Neural progenitor cell (in vitro differentiated cells): ENCODE measurements around the gene SLC4A5. TPM values are rescaled to one million over a fixed set of nuclear protein-coding genes. Genes with fewer than 3 reads are reported as not detected.

ENCODE experiments used
- DNase-seq: peaks from one replicate; pipeline ENCODE4 v3.0.0-alpha.2; 2016; ENCODE audit warnings: low spot score
- H2AFZ ChIP-seq: fragments of 200-600 bp; sonication (generic); replicated peaks from 2 replicates; pipeline ENCODE4 v1.6.1; 2016; ENCODE audit warnings: antibody characterized with exemption
- H3F3A ChIP-seq: fragments of 200-600 bp; sonication (generic); 2 replicates; pipeline ENCODE4 v1.6.1; 2016; ENCODE audit warnings: antibody characterized with exemption, low read depth
- H3K27ac ChIP-seq: fragments of 200-600 bp; sonication (generic); 2 replicates; pipeline ENCODE4 v1.5.1; 2016; ENCODE audit warnings: mild to moderate bottlenecking
- H3K27me3 ChIP-seq: fragments of 200-600 bp; sonication (generic); 2 replicates; pipeline ENCODE4 v1.6.1; 2016; ENCODE audit warnings: mild to moderate bottlenecking, moderate library complexity
- H3K36me3 ChIP-seq: fragments of 200-600 bp; sonication (generic); 2 replicates; pipeline ENCODE4 v1.5.1; 2016
- H3K4me1 ChIP-seq: fragments of 200-600 bp; sonication (generic); 2 replicates; pipeline ENCODE4 v1.6.1; 2016; ENCODE audit warnings: mixed run types
- H3K4me2 ChIP-seq: fragments of 200-600 bp; sonication (generic); 2 replicates; pipeline ENCODE4 v1.6.1; 2016
- H3K4me3 ChIP-seq: fragments of 200-600 bp; sonication (generic); 2 replicates; pipeline ENCODE4 v1.5.1; 2016
- H3K79me2 ChIP-seq: fragments of 200-600 bp; sonication (generic); 2 replicates; pipeline ENCODE4 v1.6.1; 2016; ENCODE audit warnings: low read depth
- H3K9ac ChIP-seq: fragments of 200-600 bp; sonication (generic); 2 replicates; pipeline ENCODE4 v1.6.1; 2016
- H3K9me3 ChIP-seq: fragments of 200-600 bp; sonication (generic); 2 replicates; pipeline ENCODE4 v1.5.1; 2016; ENCODE audit warnings: low read depth
- H4K20me1 ChIP-seq: fragments of 200-600 bp; sonication (generic); 2 replicates; pipeline ENCODE4 v1.6.1; 2016; ENCODE audit warnings: low read depth
- H3K27ac Mint-ChIP-seq: 3 replicates; pipeline ENCODE4 v1.8.0; 2021; ENCODE audit warnings: mixed read lengths
- H3K27me3 Mint-ChIP-seq: 2 replicates; pipeline ENCODE4 v1.8.0; 2022; ENCODE audit warnings: low read depth, mild to moderate bottlenecking, inconsistent platforms, moderate library complexity, mixed read lengths; ENCODE audit not compliant: insufficient read depth
- H3K36me3 Mint-ChIP-seq: 3 replicates; pipeline ENCODE4 v1.8.0; 2021; ENCODE audit warnings: mixed read lengths
- H3K4me1 Mint-ChIP-seq: 3 replicates; pipeline ENCODE4 v1.8.0; 2021; ENCODE audit warnings: mixed read lengths
- H3K4me3 Mint-ChIP-seq: 3 replicates; pipeline ENCODE4 v1.8.0; 2021; ENCODE audit warnings: mild to moderate bottlenecking, moderate library complexity, mixed read lengths
- H3K9me3 Mint-ChIP-seq: 3 replicates; pipeline ENCODE4 v1.8.0; 2020; ENCODE audit warnings: mixed read lengths
- CTCF ChIP-seq: fragments of 200-600 bp; sonication (generic); IDR thresholded peaks from 2 replicates; pipeline ENCODE4 v1.5.1; 2017; ENCODE audit warnings: antibody characterized with exemption, mild to moderate bottlenecking
- EZH2 ChIP-seq: fragments of 200-600 bp; sonication (generic); IDR thresholded peaks from 2 replicates; pipeline ENCODE4 v1.6.1; 2017; ENCODE audit warnings: antibody characterized with exemption, mild to moderate bottlenecking, moderate library complexity
- EZH2phosphoT487 ChIP-seq: fragments of 200-600 bp; sonication (generic); IDR thresholded peaks from 2 replicates; pipeline ENCODE4 v1.6.1; 2017; ENCODE audit warnings: antibody characterized with exemption
- total RNA-seq: library from RNA; depleted of rRNA; stranded (reverse); fragments of >200 nt; gene quantifications from 2 replicates; pipeline ENCODE4 v1.2.3, GENCODE V29; 2015; ENCODE audit warnings: low replicate concordance

Gene SLC4A5
- total RNA-seq, 1 donor from 2014 or later: 2.0 TPM

- H3K4me3 ChIP-seq: no peak overlapping the region
- Mint-ChIP-seq H3K9me3 (no peaks in the 10 kb centered on the region), H3K27ac (no peak overlapping the region), H3K4me1 (no peaks in the 10 kb centered on the region), H3K4me3 (no peak overlapping the region), H3K27me3 (peaks cover 7% of the 10 kb centered on the region), H3K36me3 (no peaks in the 10 kb centered on the region)
- TF ChIP-seq EZH2phosphoT487: no peak
- TF ChIP-seq EZH2: no peak
- no peak for TF ChIP-seq CTCF
- H3K4me1 ChIP-seq: no peaks in the 10 kb centered on the region
- H3K27me3 ChIP-seq: no peaks in the 10 kb centered on the region
- no peaks in the 10 kb centered on the region for H3K79me2 ChIP-seq
- H3K27ac ChIP-seq: no peak overlapping the region
- no peaks in the 10 kb centered on the region for H3K36me3 ChIP-seq
- no peak overlapping the region for H2AFZ ChIP-seq
- H3F3A ChIP-seq: no peaks in the 10 kb centered on the region
- H4K20me1 ChIP-seq: no peaks in the 10 kb centered on the region
- no peak overlapping the region for H3K4me2 ChIP-seq
- H3K9ac ChIP-seq: no peak overlapping the region
- no peaks in the 10 kb centered on the region for H3K9me3 ChIP-seq
- DNase-seq: no peak
Measured at GRCh38 chr2:74238879-74239278, 104.3 kb downstream of the SLC4A5 start.

GRCh38 chr2:74235041-74235440, 108.2 kb downstream of the SLC4A5 start:
- H3F3A ChIP-seq: no peaks in the 10 kb centered on the region
- no peak for TF ChIP-seq EZH2
- TF ChIP-seq EZH2phosphoT487: no peak
- no peak for TF ChIP-seq CTCF
- H3K9me3 Mint-ChIP-seq: no peaks in the 10 kb centered on the region
- no peaks in the 10 kb centered on the region for H3K4me1 Mint-ChIP-seq
- H3K27me3 ChIP-seq: no peaks in the 10 kb centered on the region
- no peak overlapping the region for H3K4me2 ChIP-seq
- H3K79me2 ChIP-seq: no peaks in the 10 kb centered on the region
- no peaks in the 10 kb centered on the region for H3K9me3 ChIP-seq
- no peak overlapping the region for H3K9ac ChIP-seq
- no peak overlapping the region for H3K4me3 ChIP-seq
- no peaks in the 10 kb centered on the region for H3K36me3 ChIP-seq
- peaks cover 9% of the 10 kb centered on the region for H3K27me3 Mint-ChIP-seq
- no peak overlapping the region for H2AFZ ChIP-seq
- H3K4me3 Mint-ChIP-seq: no peak overlapping the region
- no peaks in the 10 kb centered on the region for H3K4me1 ChIP-seq
- H3K27ac Mint-ChIP-seq: no peak overlapping the region
- no peaks in the 10 kb centered on the region for H4K20me1 ChIP-seq
- no peak for DNase-seq
- H3K36me3 Mint-ChIP-seq: no peaks in the 10 kb centered on the region
- H3K27ac ChIP-seq: no peak overlapping the region

GRCh38 chr2:74233648-74234047, 109.6 kb downstream of the SLC4A5 start:
- Mint-ChIP-seq H3K36me3 (no peaks in the 10 kb centered on the region), H3K9me3 (no peaks in the 10 kb centered on the region), H3K27me3 (peaks cover 11% of the 10 kb centered on the region), H3K27ac (no peak overlapping the region), H3K4me3 (no peak overlapping the region), H3K4me1 (no peaks in the 10 kb centered on the region)
- Histone ChIP-seq H3K4me2 (no peak overlapping the region), H3K9me3 (no peaks in the 10 kb centered on the region), H3K27me3 (no peaks in the 10 kb centered on the region), H3K36me3 (no peaks in the 10 kb centered on the region), H3K4me1 (no peaks in the 10 kb centered on the region), H3F3A (no peaks in the 10 kb centered on the region), H2AFZ (no peak overlapping the region), H3K9ac (no peak overlapping the region), H3K79me2 (no peaks in the 10 kb centered on the region), H3K4me3 (no peak overlapping the region), H3K27ac (no peak overlapping the region), H4K20me1 (no peaks in the 10 kb centered on the region)
- DNase-seq: no peak
- TF ChIP-seq CTCF (no peak), EZH2 (no peak), EZH2phosphoT487 (no peak)
